Caco-2 (cell line): ENCODE measurements around the gene GPC5. TPM values are rescaled to one million over a fixed set of nuclear protein-coding genes. Genes with fewer than 3 reads are reported as not detected.

Source experiments
- BruUV-seq: library from RNA; stranded (reverse); fragments of 400-500 nt; replicated peaks from 2 replicates; lab custom pipeline; 2021; lab: Mats Ljungman, UMichigan
- CTCF ChIA-PET: fragments of 300-600 bp; sonication (Branson Sonifier 250); formaldehyde crosslinking; loops from one replicate; lab custom pipeline; 2022; ENCODE audit warnings: antibody characterized with exemption; lab: Charles Lee
- POLR2A ChIA-PET: fragments of 300-600 bp; sonication (Branson Sonifier 250); formaldehyde crosslinking; loops from one replicate; lab custom pipeline; 2022; ENCODE audit warnings: antibody characterized with exemption; lab: Charles Lee
- DNase-seq, 2 experiments: peaks; one replicate each; pipeline versions ENCODE4 v3.0.0 to v3.0.0-alpha.2; 2020 to 2022
- H3K27me3 ChIP-seq: replicated peaks from 2 replicates; pipeline ENCODE4 v1.6.0; 2011; ENCODE audit warnings: low read length; ENCODE audit not compliant: control insufficient read depth, insufficient read depth
- H3K36me3 ChIP-seq: 2 replicates; pipeline ENCODE4 v1.5.1; 2011; ENCODE audit warnings: low read length; ENCODE audit not compliant: control insufficient read depth, insufficient read depth
- H3K4me1 ChIP-seq: fragments of 250-450 bp; sonication (Bioruptor Pico); 2 replicates; pipeline ENCODE4 v1.5.1; 2020; ENCODE audit warnings: mild to moderate bottlenecking
- H3K4me3 ChIP-seq: 2 replicates; pipeline ENCODE4 v1.5.1; 2011; ENCODE audit warnings: low read depth, mild to moderate bottlenecking, control low read depth, low read length
- H3K9me3 ChIP-seq: fragments of 250-450 bp; sonication (Bioruptor Pico); 2 replicates; pipeline ENCODE4 v1.5.1; 2020; ENCODE audit warnings: mild to moderate bottlenecking, moderate library complexity
- H3K27ac Mint-ChIP-seq: one replicate; pipeline ENCODE4 v1.8.0; 2022; ENCODE audit warnings: mixed read lengths; ENCODE audit not compliant: unreplicated experiment
- H3K27me3 Mint-ChIP-seq: one replicate; pipeline ENCODE4 v1.8.0; 2022; ENCODE audit warnings: mixed read lengths; ENCODE audit not compliant: insufficient read depth, unreplicated experiment
- H3K36me3 Mint-ChIP-seq: one replicate; pipeline ENCODE4 v1.8.0; 2022; ENCODE audit warnings: mild to moderate bottlenecking, mixed read lengths; ENCODE audit not compliant: insufficient read depth, unreplicated experiment
- H3K4me1 Mint-ChIP-seq: one replicate; pipeline ENCODE4 v1.8.0; 2022; ENCODE audit warnings: low read depth, mixed read lengths; ENCODE audit not compliant: unreplicated experiment
- H3K4me3 Mint-ChIP-seq: one replicate; pipeline ENCODE4 v1.8.0; 2022; ENCODE audit warnings: mild to moderate bottlenecking, moderate library complexity, mixed read lengths; ENCODE audit not compliant: unreplicated experiment
- H3K9me3 Mint-ChIP-seq: one replicate; pipeline ENCODE4 v1.8.0; 2022; ENCODE audit warnings: mixed read lengths; ENCODE audit not compliant: unreplicated experiment
- intact Hi-C: fragments of 100-400 bp; cut with micrococcal nuclease; formaldehyde crosslinking; loops from one replicate; pipeline ENCODE4 v1.10.0; 2022; ENCODE audit not compliant: unreplicated experiment
- total RNA-seq: library from RNA; stranded (reverse); gene quantifications from 2 replicates; pipeline ENCODE4 v1.2.3, GENCODE V29; 2022
- TF ChIP-seq, protein P1 (sequence below), 2 experiments: fragments of 200-600 bp in 1 of 2; IDR thresholded peaks; 1 replicate in 1 of 2; 2 replicates in 1 of 2; pipeline versions ENCODE4 v1.5.1 to v1.8.0; 2011 to 2022; ENCODE audit warnings: antibody characterized with exemption in 1 of 2, control low read depth in 1 of 2, inconsistent platforms in 1 of 2, low read depth in 1 of 2, low read length in 1 of 2, mild to moderate bottlenecking in 1 of 2, moderate library complexity in 1 of 2; ENCODE audit not compliant: insufficient read depth in 1 of 2, severe bottlenecking in 1 of 2, unreplicated experiment in 1 of 2

GPC5 gene
- total RNA-seq, 1 experiment from 2014 or later: 4.1 TPM

GRCh38 chr13:92038905-92039304, 640.5 kb downstream of the GPC5 start:
- POLR2A ChIA-PET: no interaction called here
- Histone ChIP-seq H3K27me3 (no peaks in the 10 kb centered on the region), H3K36me3 (no peaks in the 10 kb centered on the region), H3K4me3 (no peak overlapping the region), H3K9me3 (no peaks in the 10 kb centered on the region), H3K4me1 (no peaks in the 10 kb centered on the region)
- no peaks in the 10 kb centered on the region for H3K36me3 Mint-ChIP-seq
- no peak overlapping the region for H3K4me3 Mint-ChIP-seq
- no peaks in the 10 kb centered on the region for H3K9me3 Mint-ChIP-seq
- intact Hi-C loops: no loop called here
- no peak overlapping the region for H3K27ac Mint-ChIP-seq
- H3K4me1 Mint-ChIP-seq: no peaks in the 10 kb centered on the region
- TF ChIP-seq, protein P1, sequence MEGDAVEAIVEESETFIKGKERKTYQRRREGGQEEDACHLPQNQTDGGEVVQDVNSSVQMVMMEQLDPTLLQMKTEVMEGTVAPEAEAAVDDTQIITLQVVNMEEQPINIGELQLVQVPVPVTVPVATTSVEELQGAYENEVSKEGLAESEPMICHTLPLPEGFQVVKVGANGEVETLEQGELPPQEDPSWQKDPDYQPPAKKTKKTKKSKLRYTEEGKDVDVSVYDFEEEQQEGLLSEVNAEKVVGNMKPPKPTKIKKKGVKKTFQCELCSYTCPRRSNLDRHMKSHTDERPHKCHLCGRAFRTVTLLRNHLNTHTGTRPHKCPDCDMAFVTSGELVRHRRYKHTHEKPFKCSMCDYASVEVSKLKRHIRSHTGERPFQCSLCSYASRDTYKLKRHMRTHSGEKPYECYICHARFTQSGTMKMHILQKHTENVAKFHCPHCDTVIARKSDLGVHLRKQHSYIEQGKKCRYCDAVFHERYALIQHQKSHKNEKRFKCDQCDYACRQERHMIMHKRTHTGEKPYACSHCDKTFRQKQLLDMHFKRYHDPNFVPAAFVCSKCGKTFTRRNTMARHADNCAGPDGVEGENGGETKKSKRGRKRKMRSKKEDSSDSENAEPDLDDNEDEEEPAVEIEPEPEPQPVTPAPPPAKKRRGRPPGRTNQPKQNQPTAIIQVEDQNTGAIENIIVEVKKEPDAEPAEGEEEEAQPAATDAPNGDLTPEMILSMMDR (IDR thresholded peaks at IDR 0.05; ENCODE audit: insufficient read depth in 1 of 2, low read depth in 1 of 2, low read length in 1 of 2, severe bottlenecking in 1 of 2, unreplicated experiment in 1 of 2): no peak
- BruUV-seq: no TSS peak
- H3K27me3 Mint-ChIP-seq: no peaks in the 10 kb centered on the region
- CTCF ChIA-PET: no interaction called here
- DNase-seq: no peak

DNA sequence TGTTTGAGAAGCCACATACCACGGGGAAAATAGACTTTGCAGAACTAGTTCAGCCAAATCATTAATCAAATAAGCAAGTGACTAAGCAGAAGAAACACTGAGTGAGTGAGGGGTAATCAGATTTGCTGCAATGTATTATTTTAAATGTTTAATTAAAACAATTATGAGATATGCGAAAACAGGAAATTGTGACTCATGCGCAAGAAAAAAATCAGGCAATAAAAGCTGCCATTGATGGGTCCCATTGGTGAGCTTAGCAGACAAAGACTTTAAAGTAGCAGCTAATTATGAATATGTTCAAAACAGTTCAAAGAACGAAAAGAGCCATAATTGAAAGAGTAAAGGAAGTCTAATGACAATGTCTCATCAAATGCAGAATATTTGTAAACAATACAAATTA, 644.1 kb downstream of the GPC5 start:
- BruUV-seq: no TSS peak
- TF ChIP-seq, protein P1 (IDR thresholded peaks at IDR 0.05; ENCODE audit: insufficient read depth in 1 of 2, low read depth in 1 of 2, low read length in 1 of 2, severe bottlenecking in 1 of 2, unreplicated experiment in 1 of 2): no peak
- ChIA-PET CTCF (no interaction called here), POLR2A (no interaction called here)
- Mint-ChIP-seq H3K27me3 (peaks cover 3% of the 10 kb centered on the region), H3K36me3 (no peaks in the 10 kb centered on the region), H3K4me1 (no peaks in the 10 kb centered on the region), H3K4me3 (no peak overlapping the region), H3K9me3 (no peaks in the 10 kb centered on the region), H3K27ac (no peak overlapping the region)
- intact Hi-C loops: no loop called here
- DNase-seq: no peak
- no peaks in the 10 kb centered on the region for H3K9me3 ChIP-seq
- no peaks in the 10 kb centered on the region for H3K4me1 ChIP-seq
- no peak overlapping the region for H3K4me3 ChIP-seq
- H3K36me3 ChIP-seq: no peaks in the 10 kb centered on the region
- H3K27me3 ChIP-seq: no peaks in the 10 kb centered on the region

- H3K4me3 ChIP-seq: no peak overlapping the region
- no peaks in the 10 kb centered on the region for H3K4me1 ChIP-seq
- no TSS peak for BruUV-seq
- TF ChIP-seq, protein P1 (IDR thresholded peaks at IDR 0.05; ENCODE audit: insufficient read depth in 1 of 2, low read depth in 1 of 2, low read length in 1 of 2, severe bottlenecking in 1 of 2, unreplicated experiment in 1 of 2): no peak
- Mint-ChIP-seq H3K27ac (no peak overlapping the region), H3K27me3 (peaks cover 3% of the 10 kb centered on the region), H3K4me3 (no peak overlapping the region), H3K36me3 (no peaks in the 10 kb centered on the region), H3K9me3 (no peaks in the 10 kb centered on the region), H3K4me1 (no peaks in the 10 kb centered on the region)
- H3K9me3 ChIP-seq: no peaks in the 10 kb centered on the region
- POLR2A ChIA-PET: no interaction called here
- CTCF ChIA-PET: no interaction called here
- no peak for DNase-seq
- H3K36me3 ChIP-seq: no peaks in the 10 kb centered on the region
- H3K27me3 ChIP-seq: no peaks in the 10 kb centered on the region
- intact Hi-C loops: no loop called here
Observed at GRCh38 chr13:92044351-92044750, 645.9 kb downstream of the GPC5 start.
